Ovary (tissue), 9 donors: ENCODE results near the gene BORCS6. TPM values are rescaled to one million over a fixed set of nuclear protein-coding genes. Genes with fewer than 3 reads are reported as not detected.

ENCODE experiments used
- DNase-seq, 5 donors: peaks; one replicate each; pipeline ENCODE4 v3.0.0-alpha.2; 2019 to 2020
- H3K27ac ChIP-seq, 2 donors: fragments of 200-600 bp; one replicate each; pipeline versions ENCODE4 v1.5.1 to v1.8.0; 2019 to 2022
- H3K27me3 ChIP-seq: fragments of 200-600 bp; one replicate; pipeline ENCODE4 v1.8.0; 2022
- H3K36me3 ChIP-seq: fragments of 200-600 bp; sonication (generic); one replicate; pipeline ENCODE4 v1.5.1; 2019
- H3K4me1 ChIP-seq: one replicate; pipeline ENCODE4 v1.8.1; 2013; ENCODE audit warnings: mild to moderate bottlenecking, moderate library complexity; ENCODE audit not compliant: insufficient read depth
- H3K4me3 ChIP-seq: fragments of 200-600 bp; sonication (generic); one replicate; pipeline ENCODE4 v1.5.1; 2017
- H3K9me3 ChIP-seq, 2 donors: fragments of 200-600 bp in 1 of 2; sonication (generic) in 1 of 2; one replicate each; pipeline versions ENCODE4 v1.5.1 to v1.8.1; 2013 to 2019; ENCODE audit warnings: mild to moderate bottlenecking in 1 of 2, moderate library complexity in 1 of 2
- CTCF ChIP-seq, 3 donors: fragments of 450-650 bp in 2 of 3; fragments of 200-600 bp in 1 of 3; IDR thresholded peaks; one replicate each; pipeline versions ENCODE4 v1.5.1 to v1.8.0; 2016 to 2022; ENCODE audit warnings: antibody characterized with exemption in 3 of 3, mild to moderate bottlenecking in 1 of 3
- EP300 ChIP-seq: sonication (generic); formaldehyde crosslinking; IDR thresholded peaks from one replicate; pipeline ENCODE4 v1.6.1; 2017; ENCODE audit warnings: antibody characterized with exemption
- POLR2A ChIP-seq: fragments of 450-650 bp; IDR thresholded peaks from one replicate; pipeline ENCODE4 v1.6.1; 2017; ENCODE audit warnings: antibody characterized with exemption, mild to moderate bottlenecking, moderate library complexity
- WGBS, 3 donors: extraction: QIAGEN DNeasy Blood & Tissue Kit in 1 of 3; methylation state at CpG; one replicate each; pipeline versions ENCODE4 v1.1.5 to v1.1.7; 2013 to 2017; 5-methylcytosine and 5-hydroxymethylcytosine counted together
- intact Hi-C, 4 donors: fragments of 100-400 bp; cut with DNase I; formaldehyde crosslinking; loops; one replicate each; pipeline versions ENCODE4 v1.11.0 to v1.15.1; 2022 to 2023
- polyA plus RNA-seq, 2 donors: library from polyadenylated mRNA; stranded (reverse); fragments of 200-250 nt in 1 of 2; fragments of 350-450 nt in 1 of 2; fragmentation: Illumina TruSeq in 1 of 2; extraction: RNeasy Lipid Tissue Mini Kit (QIAGEN cat#74804) in 1 of 2; gene quantifications; one replicate each; pipeline ENCODE4 v1.2.3, GENCODE V29; 2013 to 2014
- total RNA-seq, 7 donors: library from RNA; depleted of rRNA in 2 of 7; stranded (reverse); fragments of >200 nt in 2 of 7; fragmentation: NEBNext Ultra II Directional in 3 of 7; extraction: Animal tissue kit (Norgen Biotek cat#: 25700) in 3 of 7; gene quantifications; one replicate each; pipeline versions ENCODE4 v1.1.0 to v1.2.4, GENCODE V29; 2016 to 2023
- donor health status: DM: no; HTN: no; CAD: no; lungs with moderate emphysema.
- donor health status: DM: no; HTN: no; CAD: no.
- donor health status: Bipolar disorder and iron deficiency.
- donor health status: DM: yes; HTN: yes; CAD: no.
- donor health status: DM: no; HTN: no; CAD: no.
- donor health status: DM: yes; HTN: yes; CAD: no.

Gene BORCS6
- total and polyA plus RNA-seq, 9 donors: 1.3 to 7.2 (median 6.7) TPM

- TF ChIP-seq POLR2A: peak; percentile 32
- TF ChIP-seq CTCF (IDR thresholded peaks at IDR 0.05): no peak
- no peak for TF ChIP-seq EP300
- H3K36me3 ChIP-seq: no peaks in the 10 kb centered on the region
- intact Hi-C loops: loop anchor here (2.0 to 10.0 kb wide), 6 partner anchors 36 to 1171 kb away; partner anchors contain the start of genes ALOXE3 (in 2 of the 4), HES7 (in 1 of the 4) and RNASEK (in 1 of the 4)
- H3K9me3 ChIP-seq: no peaks in the 10 kb centered on the region
- whole genome bisulfite sequencing, 3 donors: 0 to 1% (median 1%) methylated on average over 41 to 44 of the region's 44 CpGs
- peak overlapping the region; percentile 80 for H3K4me3 ChIP-seq
- H3K27me3 ChIP-seq: no peaks in the 10 kb centered on the region
- peak overlapping the region; percentile 84 to 91 for H3K27ac ChIP-seq
- DNase-seq: peak; percentile 86 to 94 (median 92)
- peaks cover 16% of the 10 kb centered on the region for H3K4me1 ChIP-seq
Observed at GRCh38 chr17:8185582-8186445, 4.2 kb downstream of the BORCS6 start.

GRCh38 chr17:8176998-8177731 is 12.8 kb downstream of the BORCS6 start:
- peak overlapping the region; percentile 57 for H3K4me3 ChIP-seq
- H3K27ac ChIP-seq: peak overlapping the region in 1 of 2 donors; percentile 23
- no peak for DNase-seq
- intact Hi-C loops: loop anchor here in 1 of 4 donors (5.0 kb wide), 1 partner anchor 55 kb away; the partner anchor contains the start of gene HES7
- peaks cover 6% of the 10 kb centered on the region for H3K4me1 ChIP-seq
- no peaks in the 10 kb centered on the region for H3K36me3 ChIP-seq
- no peaks in the 10 kb centered on the region for H3K27me3 ChIP-seq
- TF ChIP-seq CTCF (IDR thresholded peaks at IDR 0.05) (no peak), POLR2A (no peak), EP300 (no peak)
- WGBS, 3 donors: 72 to 75% (median 75%) methylated on average over 19 of the region's 19 CpGs
- H3K9me3 ChIP-seq: no peaks in the 10 kb centered on the region

GRCh38 chr17:8176197-8176940 is 13.6 kb downstream of the BORCS6 start, which contains the start of gene TMEM107:
TSS of gene TMEM107 (minus strand) at chr17:8176380. CDS start at chr17:8176286, 94 bp downstream.
- DNase-seq: peak; percentile 80 to 89 (median 86)
- Histone ChIP-seq H3K4me3 (peak within 1 kb of the TSS; percentile 57), H3K9me3 (no peaks in the 10 kb centered on the region), H3K27me3 (no peaks in the 10 kb centered on the region), H3K4me1 (peaks cover 6% of the 10 kb centered on the region), H3K27ac (peak within 1 kb of the TSS; percentile 13 to 23), H3K36me3 (no peaks in the 10 kb centered on the region)
- TF ChIP-seq CTCF (IDR thresholded peaks at IDR 0.05) (no peak), POLR2A (peak; percentile 40)
- 0 to 4% (median 1%) methylated on average over 25 to 56 of the region's 56 CpGs for WGBS, 3 donors
- intact Hi-C loops: loop anchor here in 1 of 4 donors (5.0 kb wide), 1 partner anchor 54 kb away; the partner anchor contains the start of gene HES7

GRCh38 chr17:8175795-8176196 is 14.2 kb downstream of the BORCS6 start:
- H3K4me3 ChIP-seq: peak overlapping the region; percentile 57
- no peak for TF ChIP-seq EP300
- TF ChIP-seq CTCF (IDR thresholded peaks at IDR 0.05): no peak
- TF ChIP-seq POLR2A: no peak
- intact Hi-C loops: loop anchor here in 1 of 4 donors (5.0 kb wide), 1 partner anchor 53 kb away; the partner anchor contains the start of gene HES7
- H3K27ac ChIP-seq: peak overlapping the region; percentile 13 to 23
- H3K36me3 ChIP-seq: no peaks in the 10 kb centered on the region
- no peaks in the 10 kb centered on the region for H3K27me3 ChIP-seq
- no peaks in the 10 kb centered on the region for H3K9me3 ChIP-seq
- 14 to 18% (median 18%) methylated on average over 11 of the region's 11 CpGs for WGBS, 3 donors
- H3K4me1 ChIP-seq: peaks cover 6% of the 10 kb centered on the region
- DNase-seq: no peak
